Measurements from ENCODE around the gene NME7.
"Not testable (repeated sequence)": the region's sequence is repeated elsewhere in the genome, so short reads cannot be mapped to it uniquely, and the experiment has no call there.

NME7 gene

DNA sequence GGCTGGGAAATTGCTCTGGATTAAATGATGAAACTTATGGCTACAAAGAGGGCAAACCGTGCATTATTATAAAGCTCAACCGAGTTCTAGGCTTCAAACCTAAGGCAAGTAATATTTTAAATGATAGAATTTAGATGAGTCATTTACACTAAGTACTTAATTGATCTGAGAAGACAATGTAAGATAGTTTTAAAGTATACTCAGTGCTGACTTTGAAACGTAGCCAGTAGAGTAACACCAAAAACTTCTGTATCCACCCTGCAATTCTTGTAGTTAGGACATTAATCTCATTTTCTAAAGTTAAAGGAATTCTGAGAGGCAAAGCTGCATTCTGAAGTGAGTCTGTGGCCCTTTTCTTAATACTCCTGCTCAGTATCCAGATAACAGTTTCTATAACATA lies 240.3 kb downstream of the NME7 start:
- DNase-seq (ENCODE audit: low read depth), result no peak

DNA sequence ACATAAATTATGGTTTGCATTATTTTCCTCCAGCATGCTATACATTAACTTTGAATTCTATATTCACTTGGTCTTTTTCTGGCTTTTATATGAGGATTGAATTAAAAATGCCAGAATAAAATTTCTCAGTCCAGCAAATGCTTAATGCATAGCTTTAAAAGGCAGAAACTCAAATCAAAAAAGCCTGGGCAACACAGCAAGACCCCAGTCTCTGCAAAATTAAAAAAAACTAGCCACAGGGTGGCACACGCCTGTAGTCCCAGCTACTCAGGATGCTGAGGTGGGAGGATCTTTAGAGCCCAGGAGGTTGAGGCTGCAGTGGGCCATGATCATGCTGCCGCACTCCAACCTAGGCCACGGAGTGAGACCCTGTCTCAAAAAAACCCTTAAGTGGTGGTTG lies 241.3 kb downstream of the NME7 start:
- no peak for DNase-seq (ENCODE audit: low read depth)

GRCh38 chr1:169125597-169125996 lies 242.0 kb downstream of the NME7 start:
- DNase-seq (ENCODE audit: low read depth), result not testable (repeated sequence)

DNA sequence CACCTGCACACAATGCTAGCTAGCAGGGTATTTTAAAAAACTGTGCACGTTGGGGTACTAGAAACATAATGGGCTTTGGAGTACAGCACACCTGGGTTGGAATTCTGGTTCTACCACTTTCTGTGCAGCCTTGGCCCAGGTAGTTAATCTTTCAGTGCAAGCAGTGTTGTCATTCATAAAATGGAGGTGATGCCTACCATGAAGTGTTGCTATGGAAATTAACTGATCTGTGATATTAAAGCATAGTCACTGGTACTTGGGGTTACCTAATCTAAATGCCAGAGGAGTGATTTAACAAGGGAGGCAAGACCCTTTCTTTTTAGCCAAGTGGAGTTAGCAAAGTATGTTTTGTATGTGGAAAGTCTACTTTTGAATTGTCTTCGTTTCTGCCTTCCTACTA lies 243.1 kb downstream of the NME7 start:
- no peak for DNase-seq (ENCODE audit: low read depth)

GRCh38 chr1:169122976-169123375 lies 244.6 kb downstream of the NME7 start:
- DNase-seq (ENCODE audit: low read depth), result no peak

GRCh38 chr1:169121146-169121923 lies 246.3 kb downstream of the NME7 start:
- no peak for DNase-seq (ENCODE audit: low read depth)

DNA sequence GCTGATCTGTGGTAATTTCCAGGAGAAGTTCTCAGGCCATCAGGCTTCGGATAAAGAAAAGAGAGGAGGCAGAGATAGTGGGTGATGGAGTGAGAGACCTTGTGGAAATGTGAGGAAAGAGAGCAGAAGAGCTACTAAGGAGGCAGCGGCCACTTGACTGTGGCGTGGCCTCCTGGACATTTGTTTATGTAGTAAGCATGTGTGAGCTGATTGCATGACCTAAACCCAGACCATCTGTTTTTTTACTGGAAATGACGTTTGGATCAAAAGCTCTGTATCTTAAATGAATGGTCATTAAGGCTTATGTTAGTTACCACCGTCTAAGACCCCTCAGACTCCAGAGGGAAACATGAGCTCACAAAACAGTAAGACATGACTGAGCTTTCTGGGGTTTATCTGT lies 247.5 kb downstream of the NME7 start:
- no peak for DNase-seq (ENCODE audit: low read depth)

DNA sequence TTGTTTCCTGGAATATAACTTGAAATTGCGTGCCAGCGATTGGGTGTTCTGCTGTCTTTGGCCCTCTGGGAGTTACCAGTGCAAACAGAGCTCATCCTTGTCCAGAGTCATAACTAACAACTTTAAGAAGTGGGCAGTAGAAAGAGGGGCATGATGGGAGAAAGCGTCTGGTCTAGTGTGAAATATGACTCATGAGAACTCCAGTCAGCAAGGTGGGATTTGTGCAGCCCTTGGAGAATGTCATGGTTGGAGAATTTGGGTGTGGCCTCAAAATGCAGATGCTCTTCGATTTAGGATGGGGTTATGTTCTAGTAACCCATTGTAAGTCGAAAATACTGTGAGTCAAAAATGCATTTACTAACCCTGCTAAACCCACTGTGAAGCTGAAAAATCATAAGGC lies 248.2 kb downstream of the NME7 start:
- DNase-seq (ENCODE audit: low read depth), result no peak

- no peak for DNase-seq (ENCODE audit: low read depth)
These were observed 249.4 kb downstream of the NME7 start for GRCh38 chr1:169118227-169118626.

DNA sequence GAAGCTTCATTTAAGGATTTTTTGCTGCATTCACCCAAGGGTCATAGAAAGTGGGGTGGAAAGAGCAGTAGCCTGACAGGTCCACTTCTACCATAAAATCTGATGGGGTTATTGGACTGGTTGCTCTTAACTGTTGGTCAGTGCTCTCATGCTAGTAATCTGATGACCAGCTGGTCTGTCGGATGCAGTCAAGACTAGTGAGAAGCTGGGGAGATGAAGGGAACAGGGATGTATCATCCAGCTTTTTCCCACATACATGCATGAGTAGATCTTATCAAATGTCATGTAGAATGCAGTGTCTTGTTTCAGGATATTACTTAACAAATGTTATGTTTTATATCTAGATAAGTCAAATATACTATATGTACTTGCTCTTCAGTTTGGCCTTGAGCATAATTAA lies 250.0 kb downstream of the NME7 start:
- no peak for DNase-seq (ENCODE audit: low read depth)

GRCh38 chr1:169117014-169117413 lies 250.6 kb downstream of the NME7 start:
- no peak for DNase-seq (ENCODE audit: low read depth)

DNA sequence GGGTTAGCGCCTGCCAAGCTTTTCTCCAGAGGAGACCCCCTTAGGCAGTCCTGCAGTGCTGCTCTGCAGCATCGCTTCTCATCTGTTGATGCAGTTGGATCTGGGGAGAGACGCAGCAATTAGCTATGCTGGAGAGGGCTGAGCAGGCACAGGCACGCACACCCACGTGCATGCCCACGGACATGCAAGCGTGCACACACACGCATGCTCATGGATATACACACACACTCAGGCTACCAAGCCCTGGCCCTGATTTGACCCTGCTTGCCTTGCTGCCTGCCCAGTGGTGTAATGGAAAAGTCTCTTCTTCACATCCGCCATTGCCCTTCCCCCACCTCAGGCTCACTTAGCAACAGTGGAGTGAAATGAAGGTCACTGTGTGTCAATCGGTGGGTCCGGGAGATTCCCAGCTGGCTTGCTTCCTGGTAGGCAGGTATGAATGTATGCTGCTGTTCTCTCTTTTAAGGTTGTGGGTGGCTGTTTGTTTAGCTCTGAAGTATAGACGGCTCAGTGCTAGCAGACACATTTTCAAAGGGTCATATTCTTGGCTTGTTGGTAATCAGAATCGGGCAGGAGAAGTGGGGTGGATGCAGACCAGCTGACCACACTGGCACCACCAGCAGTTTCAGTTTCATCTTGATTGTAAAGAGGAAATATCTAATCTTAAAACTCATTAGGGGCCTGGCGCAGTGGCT lies 251.6 kb downstream of the NME7 start:
- no peak for DNase-seq (ENCODE audit: low read depth)

- no peak for DNase-seq (ENCODE audit: low read depth)
These were observed 253.9 kb downstream of the NME7 start for GRCh38 chr1:169113613-169114119.

GRCh38 chr1:169112241-169112640 lies 255.4 kb downstream of the NME7 start:
- DNase-seq (ENCODE audit: low read depth), result no peak

- no peak for DNase-seq (ENCODE audit: low read depth)
These were observed 256.1 kb downstream of the NME7 start for GRCh38 chr1:169111472-169111871.

GRCh38 chr1:169110689-169111447 lies 256.7 kb downstream of the NME7 start:
- no peak for DNase-seq (ENCODE audit: low read depth)

- no peak for DNase-seq (ENCODE audit: low read depth)
These were observed 257.4 kb downstream of the NME7 start for GRCh38 chr1:169110236-169110635.

GRCh38 chr1:169109561-169110134 lies 257.9 kb downstream of the NME7 start:
- no peak for DNase-seq (ENCODE audit: low read depth)

- no peak for DNase-seq (ENCODE audit: low read depth)
These were observed 258.6 kb downstream of the NME7 start for GRCh38 chr1:169108863-169109560.

GRCh38 chr1:169108223-169108622 lies 259.4 kb downstream of the NME7 start:
- no peak for DNase-seq (ENCODE audit: low read depth)

GRCh38 chr1:169107603-169108208 lies 259.9 kb downstream of the NME7 start:
- no peak for DNase-seq (ENCODE audit: low read depth)

All from activated T-cell treated with anti-CD3 and anti-CD28 coated beads for 24 hours (primary cell).